ENCODE measurements around the gene ACACA. TPM values are rescaled to one million over a fixed set of nuclear protein-coding genes. Genes with fewer than 3 reads are reported as not detected.

Gene ACACA
- total and polyA plus RNA-seq, 9 of the 15 experiments (the other 6 are each of a cell fraction or from before 2014, with no cell fraction given) = 35.9 to 135 (median 88.4) TPM

DNA sequence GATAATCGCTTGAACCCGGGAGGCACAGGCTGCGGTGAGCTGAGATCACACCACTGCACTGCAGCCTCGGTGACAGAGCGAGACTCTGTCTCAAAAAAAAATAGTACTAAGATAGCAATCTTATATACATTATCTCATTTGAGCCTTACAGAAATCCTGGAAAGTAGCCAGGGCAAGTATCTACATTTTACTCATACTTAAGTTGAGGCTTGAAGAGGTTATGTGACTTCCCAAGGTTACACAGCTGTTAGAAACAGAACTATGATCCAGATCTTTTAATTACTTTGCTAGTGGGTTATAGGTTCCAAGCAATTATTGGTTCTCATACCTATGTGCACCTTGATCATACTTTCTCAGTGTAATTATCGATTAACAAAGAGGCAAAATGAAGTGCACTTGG is 15.5 kb downstream of the ACACA start:
- intact Hi-C loops (cut with micrococcal nuclease) (no loop called here), in situ Hi-C loops (cut with MboI) (no loop called here)
- Histone ChIP-seq H4K20me1 (replicated peaks; ENCODE audit: control insufficient read depth, insufficient read depth, low read length) (no peaks in the 10 kb centered on the region), H3K36me3 (ENCODE audit: control insufficient read depth, insufficient read depth, low read length) (no peaks in the 10 kb centered on the region), H3K9me1 (ENCODE audit: control insufficient read depth, insufficient read depth, low read length) (no peaks in the 10 kb centered on the region), H3K27ac (ENCODE audit: extremely low read depth, low read depth, low read length) (no peak overlapping the region), H3K4me2 (ENCODE audit: insufficient read depth, low read length) (no peak overlapping the region), H3K27me3 (ENCODE audit: control insufficient read depth in 2 of 2, insufficient read depth in 2 of 2, low read length in 2 of 2) (no peaks in the 10 kb centered on the region), H3K9ac (ENCODE audit: insufficient read depth in 1 of 2, low read depth in 2 of 2, low read length in 2 of 2) (no peak overlapping the region), H2AFZ (ENCODE audit: low read depth, low read length) (no peak overlapping the region), H3K9me3 (replicated peaks; ENCODE audit: control insufficient read depth, insufficient read depth, low read depth, low read length) (no peaks in the 10 kb centered on the region), H3K4me3 (no peak overlapping the region), H3K4me1 (replicated peaks in 1 of 2; ENCODE audit: control insufficient read depth in 2 of 2, insufficient read depth in 2 of 2, low read length in 2 of 2) (no peaks in the 10 kb centered on the region), H3K79me2 (ENCODE audit: control insufficient read depth, insufficient read depth, low read length) (no peaks in the 10 kb centered on the region)
- POLR2A ChIA-PET = interaction anchor here (0.5 to 0.7 kb wide), 3 partner anchors 71 to 458 kb away, joined by 3 to 4 read pairs (median 3); no protein-coding TSS in a partner anchor
- BruUV-seq (replicated peaks) = no TSS peak
- DNase-seq (ENCODE audit: extremely low read depth in 1 of 4, low spot score in 3 of 4) = no peak
- WGBS (ENCODE audit: insufficient coverage, low coverage, missing lambda C conversion rate) = 56% methylated on average over 6 of the region's 6 CpGs
- CTCF ChIA-PET (ENCODE audit: low intra/inter-chr PET ratio) = interaction anchor here (1.3 kb wide), 1 partner anchor 18 kb away, joined by 3 read pairs; no protein-coding TSS in a partner anchor
- TF ChIP-seq SMARCB1 (IDR thresholded peaks at IDR 0.05; ENCODE audit: insufficient read length, low read depth) (no peak), NFIC (IDR thresholded peaks at IDR 0.05) (0 out of 2 replicates have a peak, but pooled peaks have one; percentile 9)
- FAIRE-seq = no peak
- no peak for ATAC-seq

DNA sequence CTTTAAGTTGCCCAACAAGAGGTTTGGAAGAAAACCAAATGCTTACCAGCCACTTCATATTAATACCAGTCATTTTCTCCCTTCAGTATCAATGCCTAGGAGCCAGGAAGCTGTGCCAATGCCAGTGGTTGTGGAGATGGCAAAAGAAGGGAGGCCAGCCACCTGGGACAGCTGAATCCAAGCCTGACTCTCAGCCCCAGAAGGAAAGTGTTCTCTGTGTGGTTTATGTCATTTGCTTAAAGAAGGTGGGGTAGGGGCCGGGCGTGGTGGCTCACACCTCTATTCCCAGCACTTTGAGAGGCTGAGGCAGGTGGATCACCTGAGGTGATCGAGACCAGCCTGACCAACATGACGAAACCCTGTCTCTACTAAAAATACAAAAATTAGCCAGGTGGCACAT is 17.5 kb downstream of the ACACA start:
- H4K20me1 ChIP-seq (replicated peaks; ENCODE audit: control insufficient read depth, insufficient read depth, low read length) = no peaks in the 10 kb centered on the region
- no peak overlapping the region for H3K27ac ChIP-seq (ENCODE audit: extremely low read depth, low read depth, low read length)
- no peak overlapping the region for H3K4me2 ChIP-seq (ENCODE audit: insufficient read depth, low read length)
- ChIA-PET CTCF (ENCODE audit: low intra/inter-chr PET ratio) (no interaction called here), POLR2A (interaction anchor here (0.6 to 0.7 kb wide), 2 partner anchors 50 to 238 kb away, joined by 3 read pairs; no protein-coding TSS in a partner anchor)
- FAIRE-seq = no peak
- WGBS (ENCODE audit: insufficient coverage, low coverage, missing lambda C conversion rate) = 56% methylated on average over 2 of the region's 4 CpGs
- DNase-seq (ENCODE audit: extremely low read depth in 1 of 4, low spot score in 3 of 4) = no peak
- H2AFZ ChIP-seq (ENCODE audit: low read depth, low read length) = no peak overlapping the region
- no peaks in the 10 kb centered on the region for H3K9me3 ChIP-seq (replicated peaks; ENCODE audit: control insufficient read depth, insufficient read depth, low read depth, low read length)
- no peaks in the 10 kb centered on the region for H3K4me1 ChIP-seq (replicated peaks in 1 of 2; ENCODE audit: control insufficient read depth in 2 of 2, insufficient read depth in 2 of 2, low read length in 2 of 2)
- no peak overlapping the region for H3K4me3 ChIP-seq
- intact Hi-C loops (cut with micrococcal nuclease) (no loop called here), in situ Hi-C loops (cut with MboI) (no loop called here)
- no peaks in the 10 kb centered on the region for H3K79me2 ChIP-seq (ENCODE audit: control insufficient read depth, insufficient read depth, low read length)
- H3K27me3 ChIP-seq (ENCODE audit: control insufficient read depth in 2 of 2, insufficient read depth in 2 of 2, low read length in 2 of 2) = no peaks in the 10 kb centered on the region
- no TSS peak for BruUV-seq (replicated peaks)
- H3K9me1 ChIP-seq (ENCODE audit: control insufficient read depth, insufficient read depth, low read length) = no peaks in the 10 kb centered on the region
- no peaks in the 10 kb centered on the region for H3K36me3 ChIP-seq (ENCODE audit: control insufficient read depth, insufficient read depth, low read length)
- no peak overlapping the region for H3K9ac ChIP-seq (ENCODE audit: insufficient read depth in 1 of 2, low read depth in 2 of 2, low read length in 2 of 2)
- no peak for ATAC-seq
- TF ChIP-seq ZKSCAN1 (IDR thresholded peaks at IDR 0.05; ENCODE audit: low read depth, low read length) = no peak
- no peak for TF ChIP-seq E4F1 (CRISPR knock-in tag; IDR thresholded peaks at IDR 0.05; ENCODE audit: borderline replicate concordance)
- no peak for TF ChIP-seq FOXK1 (CRISPR knock-in tag; IDR thresholded peaks at IDR 0.05; ENCODE audit: borderline replicate concordance)
- TF ChIP-seq, protein P1, sequence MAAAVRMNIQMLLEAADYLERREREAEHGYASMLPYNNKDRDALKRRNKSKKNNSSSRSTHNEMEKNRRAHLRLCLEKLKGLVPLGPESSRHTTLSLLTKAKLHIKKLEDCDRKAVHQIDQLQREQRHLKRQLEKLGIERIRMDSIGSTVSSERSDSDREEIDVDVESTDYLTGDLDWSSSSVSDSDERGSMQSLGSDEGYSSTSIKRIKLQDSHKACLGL (CRISPR knock-in tag; IDR thresholded peaks at IDR 0.05; ENCODE audit: borderline replicate concordance, poor library complexity, severe bottlenecking) = no peak
- TF ChIP-seq, protein P2, sequence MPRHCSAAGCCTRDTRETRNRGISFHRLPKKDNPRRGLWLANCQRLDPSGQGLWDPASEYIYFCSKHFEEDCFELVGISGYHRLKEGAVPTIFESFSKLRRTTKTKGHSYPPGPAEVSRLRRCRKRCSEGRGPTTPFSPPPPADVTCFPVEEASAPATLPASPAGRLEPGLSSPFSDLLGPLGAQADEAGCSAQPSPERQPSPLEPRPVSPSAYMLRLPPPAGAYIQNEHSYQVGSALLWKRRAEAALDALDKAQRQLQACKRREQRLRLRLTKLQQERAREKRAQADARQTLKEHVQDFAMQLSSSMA (CRISPR knock-in tag; IDR thresholded peaks at IDR 0.05) = no peak
- no peak for TF ChIP-seq NKRF (IDR thresholded peaks at IDR 0.05; ENCODE audit: borderline replicate concordance)
- no peak for TF ChIP-seq ZKSCAN3 (CRISPR knock-in tag; IDR thresholded peaks at IDR 0.05)

All from K562 (cell line).